ENCODE results near the gene RELL1.

DNA sequence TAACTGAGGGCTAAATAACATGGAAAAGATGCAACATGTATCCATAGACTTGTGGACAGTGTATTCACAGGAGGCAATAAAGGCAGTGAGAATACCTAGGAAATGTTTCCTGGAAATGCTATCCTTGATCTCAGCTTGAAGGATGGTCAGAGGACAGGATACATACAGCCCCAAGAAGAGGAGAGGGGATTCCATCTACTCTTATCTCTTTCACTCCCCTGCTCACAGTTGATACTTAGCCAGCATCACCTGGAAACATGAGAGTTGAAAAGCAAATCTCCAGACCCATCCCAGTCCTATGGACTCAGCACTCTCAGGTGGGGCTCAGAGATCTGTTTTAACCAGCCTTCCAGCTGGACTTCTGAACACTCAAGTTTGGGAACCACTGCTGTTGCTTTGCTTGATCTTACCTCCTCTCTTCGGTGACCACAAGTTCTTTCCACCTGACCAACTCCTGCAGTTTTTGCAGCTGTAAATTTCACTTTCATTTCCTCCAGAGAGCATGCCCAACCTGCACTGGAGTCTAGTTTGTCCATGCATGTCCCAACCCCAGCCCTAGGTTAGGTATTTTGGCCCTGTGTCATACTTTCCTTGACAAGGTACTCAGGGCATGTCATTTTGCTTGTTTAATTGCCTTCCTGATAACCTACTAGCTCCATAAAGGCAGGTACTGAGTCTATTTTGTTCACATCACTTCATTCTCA lies 10.4 kb downstream of the RELL1 start:
- TF ChIP-seq SUZ12 (IDR thresholded peaks at IDR 0.05) = no peak
- TF ChIP-seq FOXA1 (IDR thresholded peaks at IDR 0.05) = no peak
- TF ChIP-seq BHLHE40 (IDR thresholded peaks at IDR 0.05; ENCODE audit: borderline replicate concordance) = no peak
- TF ChIP-seq, protein P1, sequence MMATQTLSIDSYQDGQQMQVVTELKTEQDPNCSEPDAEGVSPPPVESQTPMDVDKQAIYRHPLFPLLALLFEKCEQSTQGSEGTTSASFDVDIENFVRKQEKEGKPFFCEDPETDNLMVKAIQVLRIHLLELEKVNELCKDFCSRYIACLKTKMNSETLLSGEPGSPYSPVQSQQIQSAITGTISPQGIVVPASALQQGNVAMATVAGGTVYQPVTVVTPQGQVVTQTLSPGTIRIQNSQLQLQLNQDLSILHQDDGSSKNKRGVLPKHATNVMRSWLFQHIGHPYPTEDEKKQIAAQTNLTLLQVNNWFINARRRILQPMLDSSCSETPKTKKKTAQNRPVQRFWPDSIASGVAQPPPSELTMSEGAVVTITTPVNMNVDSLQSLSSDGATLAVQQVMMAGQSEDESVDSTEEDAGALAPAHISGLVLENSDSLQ (IDR thresholded peaks at IDR 0.05) = no peak
- no peak for TF ChIP-seq L3MBTL2 (conservative IDR thresholded peaks at IDR 0.05)
- no peak for TF ChIP-seq TARDBP (IDR thresholded peaks at IDR 0.05)
- no peak for TF ChIP-seq ZNF384 (IDR thresholded peaks at IDR 0.05)
